Stimulated activated CD8-positive, alpha-beta memory T cell treated with anti-CD3 and anti-CD28 coated beads, Interleukin-15, amount 100 ng/mL, for 48 hours (primary cell): ENCODE measurements around the gene FIZ1.
"Not testable (repeated sequence)": the region's sequence is repeated elsewhere in the genome, so short reads cannot be mapped to it uniquely, and the experiment has no call there.

ENCODE experiments used
- DNase-seq, 2 donors: peaks; one replicate each; pipeline ENCODE4 v3.0.0-alpha.2; 2020; ENCODE audit warnings: low read depth in 2 of 2

FIZ1 gene

GRCh38 chr19:55576746-55577145 lies 22.6 kb downstream of the FIZ1 start:
- DNase-seq: no peak

GRCh38 chr19:55573929-55574328 lies 25.4 kb downstream of the FIZ1 start:
- not testable (repeated sequence) for DNase-seq

GRCh38 chr19:55569477-55569876 lies 29.8 kb downstream of the FIZ1 start:
- not testable (repeated sequence) for DNase-seq

- no peak for DNase-seq
These were observed 31.5 kb downstream of the FIZ1 start for GRCh38 chr19:55567708-55568328.

GRCh38 chr19:55566823-55567222 lies 32.5 kb downstream of the FIZ1 start:
- no peak for DNase-seq

- DNase-seq: no peak
These were observed 36.0 kb downstream of the FIZ1 start for GRCh38 chr19:55563261-55563690.

DNA sequence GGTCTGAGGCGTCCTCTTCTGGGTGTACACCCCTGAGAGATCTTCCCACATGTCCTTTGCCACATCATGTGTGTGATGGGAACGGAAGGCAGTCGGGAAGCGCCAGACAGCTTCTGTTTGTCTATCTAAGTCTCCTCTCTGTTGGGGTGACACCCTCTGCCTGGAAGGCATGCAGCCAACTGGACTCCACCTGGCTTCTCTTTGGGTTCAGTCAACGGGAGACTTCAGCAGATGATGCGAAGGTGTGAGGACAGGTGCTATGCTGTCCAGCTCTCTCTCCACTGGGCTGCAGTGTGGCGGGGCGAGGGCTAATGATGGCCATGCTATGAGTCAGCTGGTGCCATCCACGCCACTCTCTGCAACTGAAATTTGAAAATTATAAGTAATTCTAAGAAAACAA lies 39.6 kb downstream of the FIZ1 start:
- no peak for DNase-seq

DNA sequence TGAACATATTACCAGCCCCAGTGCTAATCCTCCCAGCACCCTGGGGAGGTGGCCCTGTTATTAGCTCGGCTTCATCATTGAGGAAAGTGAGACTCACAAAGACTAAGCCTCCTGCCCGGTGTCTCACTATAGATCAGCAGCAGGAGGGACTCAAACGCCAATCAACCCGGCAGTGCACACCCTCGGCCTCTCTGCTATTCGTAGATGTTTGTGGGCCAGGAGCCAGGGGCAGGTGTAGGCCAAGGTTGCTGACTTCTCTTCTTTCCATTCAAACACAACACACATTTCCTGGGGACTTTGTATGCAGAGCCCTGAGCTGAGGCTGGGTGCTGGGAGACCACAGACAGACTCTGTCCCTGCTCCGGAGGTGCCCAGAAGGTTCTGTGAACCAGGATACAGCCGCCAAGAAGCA lies 44.6 kb downstream of the FIZ1 start:
- DNase-seq: no peak

- no peak for DNase-seq
These were observed 45.0 kb downstream of the FIZ1 start for GRCh38 chr19:55554302-55554701.

- no peak for DNase-seq
These were observed 45.8 kb downstream of the FIZ1 start for GRCh38 chr19:55553217-55554182.

GRCh38 chr19:55552620-55553019 lies 46.7 kb downstream of the FIZ1 start:
- DNase-seq: no peak

- DNase-seq: no peak
These were observed 47.1 kb downstream of the FIZ1 start for GRCh38 chr19:55552206-55552605.

- DNase-seq: no peak
These were observed 49.0 kb downstream of the FIZ1 start for GRCh38 chr19:55550321-55550650.

DNA sequence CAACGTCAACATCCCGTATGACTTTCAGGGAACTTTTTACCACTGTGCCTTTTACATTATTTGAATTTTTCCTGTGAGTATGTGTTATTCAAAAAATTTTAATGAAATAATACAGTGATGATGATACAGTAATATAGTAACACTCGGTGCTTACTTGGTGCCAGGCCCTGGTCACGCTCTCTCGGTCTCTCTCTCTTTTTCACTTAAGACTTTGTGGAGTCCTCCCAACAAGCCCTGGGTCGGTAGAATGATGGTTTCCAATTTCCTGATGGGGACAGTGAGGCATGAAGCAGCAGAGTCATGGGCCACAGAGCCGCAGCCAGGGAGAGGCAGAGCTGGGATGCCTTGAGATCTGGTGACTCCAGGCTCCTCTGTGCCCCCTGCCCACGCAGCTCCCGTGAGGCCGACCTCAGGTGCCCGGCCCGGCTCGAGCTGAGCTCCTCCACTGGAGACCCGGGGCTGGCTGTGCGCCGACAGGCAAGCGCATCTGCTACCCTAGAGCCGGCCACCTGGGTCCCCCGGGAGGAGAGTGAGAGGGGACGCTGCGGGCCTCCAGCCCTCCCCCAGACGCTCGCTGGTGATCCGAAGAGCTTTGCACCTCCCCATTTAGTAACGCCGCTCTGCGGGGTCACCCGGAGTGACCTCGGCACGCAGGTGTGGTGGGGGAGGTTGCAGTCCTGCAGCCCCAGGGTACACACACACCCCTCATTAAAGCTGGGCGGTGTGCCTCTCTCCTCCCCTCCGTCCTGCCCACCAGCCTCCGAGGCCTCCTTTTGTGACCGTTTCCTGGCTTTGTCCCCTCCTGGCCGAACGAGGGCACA lies 49.6 kb downstream of the FIZ1 start:
- DNase-seq: no peak

DNA sequence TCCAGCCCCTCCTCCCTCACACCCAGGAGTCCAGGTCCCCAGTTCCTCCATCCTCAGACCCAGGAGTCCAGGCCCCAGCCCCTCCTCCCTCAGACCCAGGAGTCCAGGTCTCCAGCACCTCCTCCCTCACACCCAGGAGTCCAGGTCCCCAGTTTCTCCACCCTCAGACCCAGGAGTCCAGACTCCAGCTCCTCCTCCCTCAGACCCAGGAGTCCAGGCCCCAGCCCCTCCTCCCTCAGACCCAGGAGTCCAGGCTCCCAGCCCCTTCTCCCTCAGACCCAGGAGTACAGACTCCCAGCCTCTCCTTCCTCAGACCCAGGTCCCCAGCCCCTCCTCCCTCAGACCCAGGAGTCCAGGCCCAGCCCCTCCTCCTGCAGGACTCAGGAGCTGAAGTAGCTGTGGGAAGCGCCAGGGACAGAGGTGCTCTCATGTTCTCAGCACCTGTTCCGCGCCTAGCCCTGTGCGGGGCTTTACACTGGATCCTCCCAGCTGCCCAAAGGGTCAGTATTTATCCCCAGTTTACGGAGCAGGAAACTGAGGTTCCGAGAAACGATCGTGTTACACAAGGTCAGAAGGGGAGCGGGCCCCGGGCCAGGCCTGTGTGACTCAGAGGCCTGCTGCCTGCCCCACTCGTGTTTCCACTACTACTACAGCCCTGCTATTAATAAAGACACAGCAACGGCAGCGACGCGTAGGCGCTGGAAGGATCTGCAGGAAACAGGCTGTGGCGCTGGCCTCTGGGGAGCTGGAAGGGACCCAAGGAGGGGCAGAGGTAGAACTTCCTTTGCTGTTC lies 52.3 kb downstream of the FIZ1 start:
- DNase-seq: no peak

DNA sequence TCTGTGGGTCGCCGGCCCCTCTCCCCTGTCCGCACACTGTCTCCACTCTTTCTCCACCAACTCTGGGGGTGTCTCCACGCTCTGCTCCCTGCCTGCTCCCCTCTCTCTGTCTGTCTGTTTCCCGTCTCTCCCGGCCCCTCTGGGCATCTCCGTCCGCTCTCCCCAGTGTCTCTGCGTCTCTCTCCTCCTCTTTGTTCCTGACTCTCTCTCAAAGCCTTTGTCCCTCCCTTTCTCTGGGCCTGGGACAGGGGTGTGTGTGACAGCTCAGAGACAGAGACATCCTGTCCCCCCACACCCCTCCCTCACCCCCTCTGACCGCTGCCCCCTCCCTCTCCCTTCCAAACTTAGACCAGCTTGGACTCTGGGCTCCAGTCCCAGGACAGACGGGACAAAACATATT lies 53.3 kb downstream of the FIZ1 start:
- DNase-seq: no peak

DNA sequence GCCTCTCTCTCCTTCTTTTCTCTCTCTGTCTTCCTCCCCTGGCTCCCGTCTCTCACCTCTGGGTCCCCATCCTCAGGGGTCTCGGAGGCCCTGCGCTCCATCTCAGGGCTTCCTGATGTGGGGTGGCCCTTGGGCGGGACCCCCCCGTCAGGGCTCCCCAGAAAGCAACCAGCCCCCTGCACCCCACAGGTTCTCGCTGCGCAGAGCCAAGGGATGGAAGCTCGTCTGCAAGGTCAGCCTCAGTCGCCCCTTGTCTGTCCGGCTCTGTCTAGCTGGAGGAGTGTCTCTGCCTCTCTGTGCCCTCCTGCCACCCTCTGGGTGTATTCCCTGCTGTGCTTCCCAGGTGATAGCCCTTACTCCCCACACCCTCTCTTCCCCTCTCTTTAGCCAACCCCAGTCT lies 53.9 kb downstream of the FIZ1 start, which contains the start of gene SBK3:
Gene SBK3 (minus strand): TSS at position 101 of the 400 bp plus-strand sequence. CDS start 0 bp downstream, at position 101.
- DNase-seq: no peak

DNA sequence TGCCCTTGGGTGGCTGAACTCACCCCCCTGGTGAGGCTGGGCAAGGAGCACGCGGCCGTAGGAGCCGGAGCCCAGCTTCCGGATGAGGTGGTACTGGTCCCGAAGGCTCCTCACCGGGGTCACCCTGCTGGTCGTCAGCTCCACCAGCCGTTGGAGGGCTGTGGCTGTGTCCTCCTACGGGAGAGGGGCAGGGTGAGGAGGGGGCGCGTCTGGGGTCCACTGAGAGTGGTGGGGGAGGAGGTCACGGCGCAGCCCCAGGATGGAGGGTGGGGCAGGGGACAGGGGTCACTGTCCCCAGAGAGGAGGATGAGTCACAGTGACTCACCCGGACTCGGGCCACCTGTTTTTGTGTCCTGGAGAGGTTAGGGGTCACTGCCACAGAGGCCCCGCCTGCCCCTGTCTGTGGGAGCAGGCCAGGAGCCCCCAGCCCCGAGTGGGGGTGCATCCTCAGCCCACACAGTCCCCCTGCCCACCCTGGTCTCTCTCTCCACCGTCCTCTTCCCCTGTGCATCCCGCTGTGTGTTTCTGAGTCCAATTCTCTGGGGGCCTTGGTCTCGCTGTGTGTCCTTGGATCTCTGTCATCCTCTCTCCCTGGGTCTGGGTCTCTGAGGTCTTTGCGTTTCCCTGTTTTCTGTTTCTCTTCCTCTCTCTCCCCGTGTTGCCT lies 54.4 kb downstream of the FIZ1 start:
- no peak for DNase-seq

DNA sequence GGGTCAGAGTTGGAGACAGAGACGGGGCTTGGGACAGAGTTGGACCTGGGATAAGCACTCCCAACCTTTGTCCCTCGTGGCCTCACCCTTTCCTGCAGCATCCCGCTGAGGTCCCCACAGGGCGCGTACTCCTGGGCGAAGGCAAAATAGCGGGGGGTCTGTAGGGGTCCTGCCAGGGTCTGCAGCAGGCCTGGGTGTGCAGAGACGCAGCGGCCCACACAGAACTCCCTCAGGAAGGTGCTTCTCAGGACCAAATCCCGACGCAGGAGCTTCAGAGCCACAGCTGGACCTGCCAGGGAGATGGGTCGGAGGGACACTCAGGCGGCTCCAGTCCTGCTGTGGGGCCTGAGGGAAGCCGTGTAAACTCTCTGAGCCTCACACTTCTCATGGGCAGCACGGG lies 55.3 kb downstream of the FIZ1 start:
- DNase-seq: no peak

- no peak for DNase-seq
These were observed 55.8 kb downstream of the FIZ1 start for GRCh38 chr19:55543567-55543966.
